GM21447 (cell line): ENCODE results near the gene AOC1.
"Not testable (repeated sequence)": the region's sequence is repeated elsewhere in the genome, so short reads cannot be mapped to it uniquely, and the experiment has no call there.

Experiments used
- ATAC-seq: cut with Tn5 transposase; IDR thresholded peaks from one replicate; pipeline ENCODE4 v1.9.1; 2021; ENCODE audit not compliant: unreplicated experiment

The AOC1 gene

DNA sequence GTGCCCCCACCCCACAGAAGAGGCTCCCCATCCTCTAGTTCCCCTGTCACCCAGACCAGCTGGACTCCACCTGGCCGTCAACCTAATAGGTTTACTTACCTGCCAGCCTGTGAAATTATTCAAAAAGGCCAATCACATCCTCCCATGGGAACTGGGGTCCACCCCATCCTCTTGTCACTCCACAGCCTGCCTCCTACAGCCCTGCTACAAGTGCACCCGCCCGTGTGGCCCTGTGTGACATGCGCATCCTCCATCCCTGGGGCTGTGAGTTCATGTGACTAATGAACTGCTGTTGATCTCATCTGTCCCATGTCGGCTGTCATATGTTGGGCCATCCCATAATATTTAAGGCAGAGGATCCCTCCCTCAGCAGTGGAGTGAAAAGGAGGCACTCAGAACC is 39.4 kb downstream of the AOC1 start:
- no peak for ATAC-seq

GRCh38 chr7:150895809-150896208 is 43.5 kb downstream of the AOC1 start:
- no peak for ATAC-seq

GRCh38 chr7:150896562-150897209 is 44.4 kb downstream of the AOC1 start:
- no peak for ATAC-seq

GRCh38 chr7:150897502-150898474 is 45.5 kb downstream of the AOC1 start:
- peak; percentile 68 for ATAC-seq

- peak; percentile 58 for ATAC-seq
These were observed 46.2 kb downstream of the AOC1 start for GRCh38 chr7:150898475-150899011.

DNA sequence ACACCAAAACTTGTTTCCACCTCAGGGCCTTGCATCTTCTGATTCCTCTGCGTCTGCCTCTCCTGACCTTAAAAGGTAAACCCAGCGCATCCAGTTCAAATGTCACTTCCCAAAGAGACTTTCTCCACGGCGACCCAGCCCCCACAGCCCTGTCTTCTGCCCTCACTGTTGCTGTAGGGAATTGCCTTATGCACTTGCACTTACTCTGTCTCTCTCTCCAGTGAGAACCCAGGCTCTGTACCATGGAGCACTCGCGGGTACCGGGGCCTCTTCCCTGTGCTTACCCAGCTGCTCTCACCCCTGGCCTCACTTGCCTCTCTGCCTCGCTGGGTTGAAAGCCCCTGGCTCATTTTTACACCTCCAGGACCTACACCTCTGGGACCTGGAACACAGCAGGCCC is 48.4 kb downstream of the AOC1 start:
- ATAC-seq: no peak

DNA sequence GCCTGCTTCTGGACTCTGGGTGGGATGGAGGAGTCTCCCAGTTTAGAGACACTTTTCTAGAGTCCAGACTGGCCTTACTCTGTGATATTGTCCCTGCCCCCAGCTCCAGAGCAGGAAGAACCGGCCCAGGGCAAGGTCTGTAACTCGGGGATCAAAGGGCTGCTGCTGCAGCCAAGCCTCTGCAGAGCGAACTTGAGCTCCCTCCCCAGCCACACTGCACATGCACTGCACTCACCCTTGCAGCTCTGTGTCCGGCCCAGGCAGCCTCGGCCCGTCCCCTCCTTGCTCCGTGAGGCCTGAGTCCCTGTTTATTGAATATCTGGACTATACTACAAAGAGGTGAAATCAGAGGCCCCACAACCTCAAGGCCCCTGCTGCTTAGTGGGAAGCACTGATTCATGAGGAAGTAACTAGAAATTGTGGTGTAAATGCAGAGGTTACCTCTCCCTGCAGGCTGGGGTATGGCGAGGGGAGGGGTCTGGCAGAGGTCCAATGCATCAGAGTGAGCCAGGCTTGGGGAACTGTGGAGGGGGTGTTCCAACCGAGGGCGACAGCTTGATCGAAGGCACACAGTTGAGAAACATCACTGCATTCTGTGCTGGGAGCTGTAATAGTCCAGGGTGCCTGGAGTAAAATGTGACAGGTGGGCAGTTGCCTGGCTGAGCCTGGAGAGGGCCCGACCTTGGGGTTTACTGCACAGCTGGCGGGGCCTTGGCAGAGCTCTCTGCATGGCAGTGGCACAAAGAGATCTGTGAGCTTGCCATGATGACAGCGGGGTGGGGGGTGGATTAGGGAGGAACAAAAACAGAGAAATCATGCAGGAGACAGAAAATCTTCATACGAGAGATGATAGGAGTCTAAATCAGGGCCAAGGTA is 49.1 kb downstream of the AOC1 start:
- no peak for ATAC-seq

DNA sequence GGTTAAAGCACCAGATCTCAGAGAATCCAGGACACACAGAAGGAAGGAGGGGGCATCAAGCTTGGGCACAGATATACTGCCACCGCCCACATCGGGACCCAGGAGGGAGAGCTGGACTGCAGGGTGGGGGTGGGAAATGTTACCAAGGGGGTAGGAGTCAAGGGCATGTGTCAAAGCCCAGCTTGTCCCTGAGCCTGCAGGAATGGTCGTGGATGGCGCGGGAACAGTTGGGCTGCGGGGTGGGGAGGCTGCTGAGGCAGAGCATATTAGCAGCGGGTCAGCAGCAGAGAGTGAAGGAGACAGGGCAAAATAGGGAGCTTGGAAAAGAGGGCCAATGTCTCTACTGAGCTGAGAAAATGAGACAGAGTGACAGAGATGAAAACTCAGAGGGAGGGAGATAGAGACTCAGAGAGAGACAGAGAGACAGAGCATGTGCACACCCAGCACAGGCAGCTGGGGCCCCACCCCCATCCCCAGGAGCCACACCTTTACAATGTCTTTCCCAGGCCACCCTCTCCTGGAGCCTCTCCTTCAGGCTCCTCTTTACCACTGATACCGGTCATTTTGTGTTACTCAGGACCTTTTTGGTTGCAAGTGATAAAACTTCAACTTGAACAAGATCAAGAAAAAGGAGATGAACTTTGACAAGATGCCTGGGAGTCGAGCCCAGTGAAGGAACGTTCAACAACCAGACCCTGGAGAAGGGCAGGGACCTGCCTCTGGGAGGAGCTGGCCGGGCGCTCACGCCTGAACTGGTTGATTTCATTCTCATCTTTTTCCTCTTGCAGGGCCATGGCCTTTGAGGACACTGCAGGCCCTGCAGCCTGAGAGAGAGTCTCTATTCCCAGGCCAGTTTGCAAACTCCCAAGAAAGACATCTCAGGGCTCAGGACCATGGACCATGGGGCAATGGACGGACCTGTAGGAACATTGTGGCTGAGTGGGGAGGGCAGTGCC is 50.0 kb downstream of the AOC1 start:
- no peak for ATAC-seq

- no peak for ATAC-seq
These were observed 51.3 kb downstream of the AOC1 start for GRCh38 chr7:150903606-150904005.

DNA sequence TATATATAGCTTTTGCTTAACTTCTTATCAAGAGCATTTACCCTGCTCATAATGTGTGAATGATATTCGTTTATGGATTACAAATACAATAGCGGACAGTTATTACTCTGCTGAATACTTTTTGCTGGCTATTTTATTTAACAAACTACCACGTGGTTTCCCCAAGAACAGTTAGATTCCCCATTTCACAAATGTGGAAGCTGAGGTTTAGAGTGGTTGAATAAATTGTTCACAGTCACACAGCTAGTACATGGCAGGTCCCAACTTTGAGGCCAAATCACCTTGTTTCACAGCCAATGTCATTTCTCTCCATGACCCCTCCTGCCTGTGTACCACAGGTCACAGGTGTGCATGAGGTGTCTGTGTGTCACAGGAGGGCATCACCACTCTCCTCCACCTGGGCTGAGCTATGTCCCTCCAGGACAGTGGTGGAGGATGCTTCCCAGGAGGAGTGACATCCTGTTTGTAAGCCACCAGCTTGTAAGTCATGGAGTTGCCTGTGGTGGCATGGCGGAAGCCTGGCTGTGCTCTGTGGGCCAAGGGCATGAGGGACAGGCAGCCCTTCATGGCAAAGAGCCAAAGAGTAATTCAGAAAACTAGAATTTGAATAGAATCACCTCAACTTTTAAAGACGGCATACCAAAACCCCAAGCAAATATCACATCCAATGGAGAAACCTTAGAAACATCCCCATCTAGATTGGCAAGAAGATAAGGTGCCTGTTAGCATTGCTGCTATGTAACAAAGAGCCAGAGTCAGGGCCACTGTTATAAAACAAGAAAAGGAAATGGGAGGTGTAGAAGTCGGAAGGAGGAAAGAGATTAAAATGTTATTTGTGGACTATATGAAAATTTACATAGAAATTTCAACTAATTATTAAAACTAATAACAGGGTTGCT is 51.9 kb downstream of the AOC1 start:
- no peak for ATAC-seq

GRCh38 chr7:150908173-150908572 is 55.9 kb downstream of the AOC1 start:
- ATAC-seq: no peak

DNA sequence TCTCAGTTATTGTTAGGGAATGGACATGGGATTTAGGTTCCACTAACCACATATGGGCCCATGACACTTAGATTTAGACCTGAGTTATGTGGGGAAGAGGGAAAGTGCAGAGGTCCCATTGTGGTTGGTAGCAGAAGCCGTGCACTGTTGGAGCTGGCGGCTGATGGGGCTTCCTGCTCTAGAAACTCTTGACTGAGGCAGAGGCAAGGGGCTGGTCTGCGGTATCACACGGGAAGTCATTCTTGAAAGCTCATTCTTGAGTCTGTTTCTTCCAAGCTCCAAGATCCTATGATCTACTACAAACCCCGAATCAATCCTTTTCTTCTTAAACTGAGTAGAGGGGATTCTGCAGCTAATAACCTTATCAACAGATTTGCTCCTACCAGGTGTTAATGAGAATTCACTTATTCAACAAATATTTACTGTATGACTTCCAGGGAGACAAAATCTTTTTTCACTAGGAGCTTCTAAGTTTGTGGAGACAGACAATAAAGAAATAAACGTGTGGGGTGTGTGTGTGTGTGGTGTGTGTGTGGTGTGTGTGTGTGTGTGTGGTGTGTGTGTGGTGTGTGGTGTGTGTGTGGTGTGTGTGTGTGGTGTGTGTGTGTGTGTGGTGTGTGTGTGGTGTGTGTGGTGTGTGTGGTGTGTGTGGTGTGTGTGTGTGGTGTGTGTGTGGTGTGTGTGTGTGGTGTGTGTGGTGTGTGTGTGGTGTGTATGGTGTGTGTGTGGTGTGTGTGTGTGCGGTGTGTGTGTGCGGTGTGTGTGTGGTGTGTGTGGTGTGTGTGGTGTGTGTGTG is 57.1 kb downstream of the AOC1 start:
- ATAC-seq: no peak

- not testable (repeated sequence) for ATAC-seq
These were observed 58.1 kb downstream of the AOC1 start for GRCh38 chr7:150910305-150910995.

DNA sequence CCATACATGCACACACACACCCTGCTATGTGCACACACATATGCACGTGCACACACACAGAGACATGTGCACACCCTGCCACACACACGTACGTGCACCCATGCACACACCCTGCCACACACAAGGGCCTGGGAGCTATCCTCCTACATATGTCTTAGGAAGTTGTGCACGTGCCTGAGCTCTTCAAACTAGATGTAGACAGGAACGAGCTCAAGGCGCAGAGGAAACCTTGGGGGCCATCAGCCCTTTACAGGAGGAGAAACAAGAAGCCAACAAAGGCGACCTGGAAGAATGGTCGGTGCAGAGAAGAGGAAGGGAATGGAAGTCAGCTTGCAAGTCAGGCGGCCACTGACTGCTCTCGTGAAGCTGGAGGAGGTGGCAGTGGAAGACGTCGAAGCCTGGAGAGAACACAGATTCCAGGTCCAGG is 58.7 kb downstream of the AOC1 start:
- no peak for ATAC-seq
